Stimulated activated CD8-positive, alpha-beta memory T cell treated with anti-CD3 and anti-CD28 coated beads, Interleukin-4, amount 100 ng/mL, for 24 hours (primary cell): ENCODE data around the gene CMTM2.

Source experiments
- DNase-seq: peaks from one replicate; pipeline ENCODE4 v3.0.0-alpha.2; 2020; ENCODE audit warnings: low read depth

CMTM2 gene

GRCh38 chr16:66635406-66635805, 56.1 kb downstream of the CMTM2 start:
- no peak for DNase-seq

GRCh38 chr16:66636199-66636598, 56.9 kb downstream of the CMTM2 start:
- no peak for DNase-seq

- DNase-seq: no peak
Measured at GRCh38 chr16:66637806-66638205, 58.5 kb downstream of the CMTM2 start.
